Measurements from ENCODE around the gene SRSF3. TPM values are rescaled to one million over a fixed set of nuclear protein-coding genes. Genes with fewer than 3 reads are reported as not detected.
A peak's percentile ranks its signal among the peaks of the same experiment; 100 is the strongest.
"Not testable (repeated sequence)": the region's sequence is repeated elsewhere in the genome, so short reads cannot be mapped to it uniquely, and the experiment has no call there.

The SRSF3 gene
- total RNA-seq, 1 donor from 2014 or later = 91.2 TPM

- no peak for DNase-seq (ENCODE audit: low spot score)
These were observed 10.2 kb downstream of the SRSF3 start for GRCh38 chr6:36604090-36605060.

- no peak for DNase-seq (ENCODE audit: low spot score)
These were observed 11.0 kb downstream of the SRSF3 start for GRCh38 chr6:36605143-36605542.

GRCh38 chr6:36605560-36606391, 11.6 kb downstream of the SRSF3 start:
- DNase-seq (ENCODE audit: low spot score) = peak; percentile 45

GRCh38 chr6:36607305-36607682, 13.1 kb downstream of the SRSF3 start:
- not testable (repeated sequence) for DNase-seq (ENCODE audit: low spot score)

GRCh38 chr6:36607683-36608386, 13.7 kb downstream of the SRSF3 start:
- peak; percentile 82 for DNase-seq (ENCODE audit: low spot score)

GRCh38 chr6:36608788-36609563, 14.8 kb downstream of the SRSF3 start:
- DNase-seq (ENCODE audit: low spot score) = no peak

- no peak for DNase-seq (ENCODE audit: low spot score)
These were observed 15.4 kb downstream of the SRSF3 start for GRCh38 chr6:36609582-36609981.

GRCh38 chr6:36610041-36610955, 16.1 kb downstream of the SRSF3 start:
- DNase-seq (ENCODE audit: low spot score) = no peak

- no peak for DNase-seq (ENCODE audit: low spot score)
These were observed 16.8 kb downstream of the SRSF3 start for GRCh38 chr6:36610956-36611336.

GRCh38 chr6:36611679-36612078, 17.5 kb downstream of the SRSF3 start:
- DNase-seq (ENCODE audit: low spot score) = not testable (repeated sequence)

- no peak for DNase-seq (ENCODE audit: low spot score)
These were observed 18.0 kb downstream of the SRSF3 start for GRCh38 chr6:36612101-36612625.

- DNase-seq (ENCODE audit: low spot score) = no peak
These were observed 19.2 kb downstream of the SRSF3 start for GRCh38 chr6:36613200-36613995.

- DNase-seq (ENCODE audit: low spot score) = peak; percentile 52
These were observed 21.0 kb downstream of the SRSF3 start for GRCh38 chr6:36615018-36615761.

- no peak for DNase-seq (ENCODE audit: low spot score)
These were observed 22.8 kb downstream of the SRSF3 start for GRCh38 chr6:36616893-36617521.

- no peak for DNase-seq (ENCODE audit: low spot score)
These were observed 24.5 kb downstream of the SRSF3 start for GRCh38 chr6:36618366-36619355.

- DNase-seq (ENCODE audit: low spot score) = no peak
These were observed 27.3 kb downstream of the SRSF3 start for GRCh38 chr6:36621371-36621855.

Measured in umbilical cord (tissue), 2 donors.